AG09309 (cell line): ENCODE data around the gene MICAL3.

Experiments used
- DNase-seq: peaks from one replicate; pipeline ENCODE4 v3.0.0-alpha.2; 2010; ENCODE audit warnings: low read depth
- H3K4me3 ChIP-seq: 2 replicates; pipeline ENCODE4 v1.5.1; 2011; ENCODE audit warnings: mild to moderate bottlenecking, low read depth, low read length, moderate library complexity; ENCODE audit not compliant: control insufficient read depth
- TF ChIP-seq, protein P1 (sequence below): IDR thresholded peaks from 2 replicates; pipeline ENCODE4 v1.5.1; 2011; ENCODE audit warnings: mild to moderate bottlenecking, low read depth, low read length, inconsistent platforms; ENCODE audit not compliant: insufficient read depth, control insufficient read depth; ENCODE audit errors: missing control alignments

The MICAL3 gene

DNA sequence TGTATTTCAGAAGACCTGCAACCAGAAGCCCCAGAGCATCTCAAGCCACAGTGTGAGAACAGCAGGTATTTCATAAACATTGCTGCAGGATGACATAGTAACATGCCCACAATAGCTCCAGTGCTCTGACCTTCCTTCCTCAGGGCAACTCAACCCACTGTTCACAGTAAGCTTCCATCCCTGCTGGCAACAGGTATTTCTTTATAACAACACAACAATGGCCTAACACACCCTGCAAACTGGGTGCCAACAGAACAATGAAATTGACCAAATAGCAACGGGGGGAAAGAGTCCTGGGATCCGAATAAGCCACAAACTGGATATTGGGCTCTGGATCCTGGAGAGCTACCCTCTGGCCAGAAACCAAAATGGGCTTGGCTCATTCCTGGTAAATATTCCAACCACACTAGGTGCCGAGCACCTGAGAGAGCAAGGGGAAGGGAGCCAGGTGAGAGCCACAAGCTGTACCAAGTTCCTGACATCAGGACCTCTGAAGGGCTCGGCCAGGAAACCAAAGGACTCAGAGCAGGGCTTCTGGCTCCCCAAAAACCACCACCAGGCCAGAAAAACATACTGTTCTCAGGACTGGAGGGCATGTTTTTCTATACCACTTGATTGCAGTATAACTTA, 99.5 kb downstream of the MICAL3 start:
- no peak for DNase-seq
- TF ChIP-seq, protein P1, sequence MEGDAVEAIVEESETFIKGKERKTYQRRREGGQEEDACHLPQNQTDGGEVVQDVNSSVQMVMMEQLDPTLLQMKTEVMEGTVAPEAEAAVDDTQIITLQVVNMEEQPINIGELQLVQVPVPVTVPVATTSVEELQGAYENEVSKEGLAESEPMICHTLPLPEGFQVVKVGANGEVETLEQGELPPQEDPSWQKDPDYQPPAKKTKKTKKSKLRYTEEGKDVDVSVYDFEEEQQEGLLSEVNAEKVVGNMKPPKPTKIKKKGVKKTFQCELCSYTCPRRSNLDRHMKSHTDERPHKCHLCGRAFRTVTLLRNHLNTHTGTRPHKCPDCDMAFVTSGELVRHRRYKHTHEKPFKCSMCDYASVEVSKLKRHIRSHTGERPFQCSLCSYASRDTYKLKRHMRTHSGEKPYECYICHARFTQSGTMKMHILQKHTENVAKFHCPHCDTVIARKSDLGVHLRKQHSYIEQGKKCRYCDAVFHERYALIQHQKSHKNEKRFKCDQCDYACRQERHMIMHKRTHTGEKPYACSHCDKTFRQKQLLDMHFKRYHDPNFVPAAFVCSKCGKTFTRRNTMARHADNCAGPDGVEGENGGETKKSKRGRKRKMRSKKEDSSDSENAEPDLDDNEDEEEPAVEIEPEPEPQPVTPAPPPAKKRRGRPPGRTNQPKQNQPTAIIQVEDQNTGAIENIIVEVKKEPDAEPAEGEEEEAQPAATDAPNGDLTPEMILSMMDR, result no peak

GRCh38 chr22:17924076-17924475, 100.3 kb downstream of the MICAL3 start:
- TF ChIP-seq, protein P1, result no peak
- no peak for DNase-seq
- H3K4me3 ChIP-seq, result no peak overlapping the region

More for the DNA sequence above, 99.5 kb downstream of the MICAL3 start:
- H3K4me3 ChIP-seq, result no peak overlapping the region

DNA sequence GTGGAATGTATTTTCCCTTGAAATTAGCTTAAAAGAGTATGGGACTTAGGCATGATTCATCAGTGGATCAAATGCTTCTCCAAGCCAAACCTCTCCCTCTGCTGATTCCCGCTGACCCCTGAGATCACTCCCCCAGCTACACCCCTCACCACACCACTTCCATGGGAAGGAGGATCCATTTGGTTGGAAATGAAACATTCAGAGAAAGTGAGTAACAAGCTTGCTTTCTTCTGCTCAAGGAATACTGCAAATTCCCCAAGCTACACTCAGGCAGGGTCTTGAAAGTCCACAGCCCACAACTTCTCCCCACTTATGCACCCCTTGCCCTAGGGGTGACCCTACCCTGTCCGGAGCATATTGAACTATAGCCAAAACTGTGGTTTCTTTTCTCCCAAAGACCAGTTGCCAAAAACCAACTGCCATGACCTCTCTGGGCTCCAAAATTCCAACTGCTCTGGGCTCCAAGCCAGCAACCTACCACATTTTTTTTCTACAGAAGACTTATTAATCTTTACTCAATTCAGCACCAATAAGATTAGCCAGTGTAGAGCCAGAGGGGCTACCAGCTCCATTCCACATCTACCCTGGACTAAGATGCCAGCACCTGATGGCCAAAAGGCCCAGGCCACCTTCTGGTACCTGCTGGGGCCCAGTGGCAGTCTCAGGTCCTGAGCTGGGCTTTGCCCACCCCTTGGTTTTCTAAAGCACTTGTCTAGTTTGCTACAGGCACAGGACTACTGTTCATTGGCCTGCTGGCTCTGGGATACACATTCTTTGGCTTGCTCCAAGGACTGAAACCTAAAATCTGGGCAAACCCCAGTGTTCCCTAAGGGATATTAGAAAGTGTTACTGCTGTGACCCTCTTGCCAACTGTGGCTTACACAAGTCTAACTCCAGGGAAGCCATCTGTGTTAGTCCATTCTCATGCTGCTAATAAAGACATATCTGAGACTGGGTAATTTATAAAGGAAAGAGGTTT, 101.1 kb downstream of the MICAL3 start:
- peak; percentile 28 for DNase-seq
- no peak overlapping the region for H3K4me3 ChIP-seq
- TF ChIP-seq, protein P1, result no peak

DNA sequence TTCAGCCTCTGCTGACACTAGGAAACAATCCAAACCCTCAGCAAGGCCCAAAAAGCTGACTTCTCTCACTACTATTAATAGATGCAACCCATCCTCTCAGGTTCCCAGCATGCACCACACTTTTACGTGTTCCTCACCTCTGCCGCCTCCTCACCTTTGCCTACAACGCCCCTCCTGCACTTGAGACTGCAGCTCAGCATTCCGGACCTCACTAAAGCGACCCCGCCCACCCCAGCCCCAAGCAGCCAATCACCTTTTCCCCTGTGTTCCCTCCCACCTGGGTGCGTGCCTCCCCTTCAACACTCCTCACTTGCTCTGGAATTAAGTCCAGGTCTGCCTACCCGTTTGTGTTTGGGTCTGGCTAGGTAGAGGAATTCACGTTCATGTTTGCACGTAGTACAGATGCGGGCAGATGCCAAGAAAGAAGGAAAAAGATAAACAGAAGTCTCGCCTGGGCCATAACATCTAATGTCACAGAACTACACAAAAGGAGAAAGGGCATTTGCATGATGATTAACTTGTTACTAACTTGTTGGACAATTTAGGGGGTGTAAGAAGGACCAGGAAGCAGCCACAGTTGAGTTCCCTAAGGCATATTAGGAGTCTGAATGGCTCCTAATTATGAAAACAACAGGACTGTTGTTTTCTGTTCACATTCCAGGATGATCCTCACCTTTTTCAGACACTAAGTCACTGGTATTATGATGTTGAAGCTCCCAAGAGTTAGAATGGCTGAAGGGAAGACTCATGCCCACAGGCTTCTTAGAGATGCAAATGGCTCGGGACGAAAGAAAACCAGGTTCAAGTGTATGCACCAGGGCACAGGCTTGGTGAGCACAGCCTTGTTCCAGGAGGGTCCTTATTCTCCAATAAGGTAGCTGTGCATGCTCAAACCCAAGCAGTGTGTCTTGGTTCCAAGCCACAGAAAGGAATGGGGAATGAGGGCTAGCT, 102.2 kb downstream of the MICAL3 start:
- TF ChIP-seq, protein P1, result no peak
- no peak overlapping the region for H3K4me3 ChIP-seq
- DNase-seq, result no peak

DNA sequence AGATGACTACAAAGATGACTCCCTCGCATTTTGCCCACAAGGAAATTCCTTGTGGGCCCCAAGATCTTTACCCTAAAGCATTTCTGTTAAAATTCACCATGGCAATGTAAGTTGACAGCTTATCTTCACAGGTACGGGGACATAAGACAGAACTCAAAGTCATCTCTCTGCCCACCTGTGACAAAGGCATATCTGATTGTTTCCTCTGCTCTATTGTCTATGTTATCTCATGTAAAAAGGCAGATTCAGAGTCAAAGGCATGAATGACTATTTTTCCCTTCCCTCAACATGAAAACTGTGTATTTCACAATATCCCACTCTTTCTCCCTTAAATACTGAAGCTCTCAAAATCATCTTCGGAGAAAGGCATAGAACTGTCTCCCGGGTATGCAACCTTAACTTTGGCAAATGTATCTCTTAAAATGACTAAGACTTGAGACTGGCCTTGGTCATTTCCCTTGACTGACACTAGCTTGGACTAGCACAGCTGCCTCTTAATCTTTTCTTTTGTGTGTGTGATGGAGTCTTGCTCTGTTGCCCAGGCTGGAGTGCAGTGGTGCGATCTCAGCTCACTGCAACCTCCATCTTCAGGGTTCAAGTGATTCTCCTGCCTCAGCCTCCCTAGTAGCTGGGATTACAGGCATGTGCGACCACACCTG, 103.2 kb downstream of the MICAL3 start:
- no peak for DNase-seq
- TF ChIP-seq, protein P1, result no peak
- H3K4me3 ChIP-seq, result no peak overlapping the region
